BE2C (cell line): Measurements from ENCODE around the gene TMEM11.

Source experiments
- DNase-seq: peaks from one replicate; pipeline ENCODE4 v3.0.0-alpha.2; 2020
- H3K27me3 ChIP-seq: fragments of 250-450 bp; sonication (Bioruptor Pico); 2 replicates; pipeline ENCODE4 v1.5.1; 2020; ENCODE audit warnings: mild to moderate bottlenecking
- H3K36me3 ChIP-seq: fragments of 250-450 bp; sonication (Bioruptor Pico); 2 replicates; pipeline ENCODE4 v1.5.1; 2020; ENCODE audit warnings: mild to moderate bottlenecking
- H3K4me1 ChIP-seq: fragments of 250-450 bp; sonication (Bioruptor Pico); 2 replicates; pipeline ENCODE4 v1.5.1; 2020
- H3K4me3 ChIP-seq: 2 replicates; pipeline ENCODE4 v1.5.1; 2011; ENCODE audit warnings: low read depth, low read length
- H3K9me3 ChIP-seq: fragments of 250-450 bp; sonication (Bioruptor Pico); 2 replicates; pipeline ENCODE4 v1.5.1; 2020
- TF ChIP-seq, protein P1 (sequence below): IDR thresholded peaks from 2 replicates; pipeline ENCODE4 v1.5.1; 2012; ENCODE audit warnings: mild to moderate bottlenecking, low read depth, low read length

Gene TMEM11

DNA sequence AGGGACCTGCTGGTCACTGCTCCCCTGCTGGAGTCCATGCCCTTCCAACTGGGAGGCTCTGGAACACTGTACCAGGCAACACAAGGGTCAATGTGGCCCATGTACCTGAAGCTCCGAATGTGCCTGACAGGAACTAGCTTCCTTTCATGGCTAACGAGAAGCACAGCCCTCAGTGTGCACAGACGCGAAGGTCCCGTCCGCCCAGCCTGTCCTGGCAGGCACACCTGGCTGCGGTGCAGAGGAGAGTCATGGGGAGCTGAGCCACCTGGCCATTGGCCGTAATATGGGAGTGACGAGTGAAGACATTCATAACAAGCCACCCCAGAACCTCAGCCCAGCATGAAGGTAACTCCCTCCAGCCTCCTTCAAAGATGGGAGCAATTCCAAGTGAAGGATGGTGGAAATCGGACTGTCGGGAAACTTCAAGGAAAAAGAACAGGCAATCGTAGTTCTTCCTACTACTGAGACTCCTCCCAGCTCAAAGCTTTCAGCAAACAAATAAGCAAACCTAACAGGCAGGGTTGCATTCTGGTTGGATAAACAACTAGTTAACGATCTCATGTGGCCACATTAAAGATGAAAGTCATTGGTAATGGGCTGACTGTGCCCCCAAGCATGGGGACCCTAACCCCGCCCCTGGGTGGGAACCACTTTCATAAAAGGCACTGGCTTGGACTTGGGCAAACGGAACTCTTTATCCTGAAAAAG lies 13.2 kb downstream of the TMEM11 start:
- Histone ChIP-seq H3K4me3 (no peak overlapping the region), H3K36me3 (peaks cover 6% of the 10 kb centered on the region; the same call in 1 of the 2 replicates), H3K4me1 (peaks cover 6% of the 10 kb centered on the region; the same call in 1 of the 2 replicates), H3K27me3 (no peaks in the 10 kb centered on the region), H3K9me3 (no peaks in the 10 kb centered on the region)
- no peak for DNase-seq
- TF ChIP-seq, protein P1, sequence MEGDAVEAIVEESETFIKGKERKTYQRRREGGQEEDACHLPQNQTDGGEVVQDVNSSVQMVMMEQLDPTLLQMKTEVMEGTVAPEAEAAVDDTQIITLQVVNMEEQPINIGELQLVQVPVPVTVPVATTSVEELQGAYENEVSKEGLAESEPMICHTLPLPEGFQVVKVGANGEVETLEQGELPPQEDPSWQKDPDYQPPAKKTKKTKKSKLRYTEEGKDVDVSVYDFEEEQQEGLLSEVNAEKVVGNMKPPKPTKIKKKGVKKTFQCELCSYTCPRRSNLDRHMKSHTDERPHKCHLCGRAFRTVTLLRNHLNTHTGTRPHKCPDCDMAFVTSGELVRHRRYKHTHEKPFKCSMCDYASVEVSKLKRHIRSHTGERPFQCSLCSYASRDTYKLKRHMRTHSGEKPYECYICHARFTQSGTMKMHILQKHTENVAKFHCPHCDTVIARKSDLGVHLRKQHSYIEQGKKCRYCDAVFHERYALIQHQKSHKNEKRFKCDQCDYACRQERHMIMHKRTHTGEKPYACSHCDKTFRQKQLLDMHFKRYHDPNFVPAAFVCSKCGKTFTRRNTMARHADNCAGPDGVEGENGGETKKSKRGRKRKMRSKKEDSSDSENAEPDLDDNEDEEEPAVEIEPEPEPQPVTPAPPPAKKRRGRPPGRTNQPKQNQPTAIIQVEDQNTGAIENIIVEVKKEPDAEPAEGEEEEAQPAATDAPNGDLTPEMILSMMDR = no peak

DNA sequence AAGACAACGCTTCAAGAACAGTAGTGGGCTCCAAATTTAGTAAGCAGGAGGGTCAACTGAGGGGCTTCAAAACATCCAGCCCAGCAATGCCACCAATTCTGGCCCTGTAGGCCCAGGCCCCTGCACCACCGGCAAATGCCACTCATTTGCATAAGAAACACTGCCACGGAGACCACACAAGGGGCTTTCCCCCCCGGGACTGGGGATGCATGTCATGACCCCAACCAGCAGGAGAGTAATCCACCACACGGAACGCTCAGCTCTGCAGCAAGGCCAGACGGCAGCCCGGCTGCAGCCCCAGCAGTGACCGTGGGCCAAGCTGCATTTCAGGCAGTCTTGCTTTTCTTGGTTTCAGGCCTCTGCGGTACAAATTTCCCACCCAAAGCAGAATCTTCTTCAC lies 14.1 kb downstream of the TMEM11 start:
- DNase-seq = no peak
- no peak overlapping the region for H3K4me3 ChIP-seq
- TF ChIP-seq, protein P1 = no peak
- no peaks in the 10 kb centered on the region for H3K9me3 ChIP-seq
- H3K36me3 ChIP-seq = peaks cover 6% of the 10 kb centered on the region; the same call in 1 of the 2 replicates
- H3K4me1 ChIP-seq = peaks cover 9% of the 10 kb centered on the region
- no peaks in the 10 kb centered on the region for H3K27me3 ChIP-seq

DNA sequence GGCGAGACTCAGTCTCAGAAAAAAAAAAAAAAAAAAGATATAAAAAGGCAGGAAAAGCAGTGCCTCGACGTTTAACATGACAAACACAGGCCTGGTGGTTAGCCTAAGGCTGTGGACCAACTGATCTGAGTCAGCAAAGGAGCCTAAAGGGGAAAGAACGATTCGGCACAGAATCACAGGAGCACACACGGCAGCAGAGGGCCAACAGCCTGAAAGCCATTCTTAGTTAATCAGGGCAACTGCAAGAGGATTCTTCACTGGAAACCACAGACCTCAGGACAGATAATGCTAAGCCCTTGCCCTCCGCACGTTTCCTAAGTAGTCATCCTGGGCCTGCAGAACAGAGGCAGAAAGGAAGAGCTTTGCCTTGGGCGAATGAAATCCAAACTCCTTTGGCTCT lies 14.7 kb downstream of the TMEM11 start:
- Histone ChIP-seq H3K9me3 (no peaks in the 10 kb centered on the region), H3K4me1 (peaks cover 11% of the 10 kb centered on the region), H3K27me3 (no peaks in the 10 kb centered on the region), H3K4me3 (no peak overlapping the region), H3K36me3 (peaks cover 6% of the 10 kb centered on the region; the same call in 1 of the 2 replicates)
- TF ChIP-seq, protein P1 = no peak
- no peak for DNase-seq

DNA sequence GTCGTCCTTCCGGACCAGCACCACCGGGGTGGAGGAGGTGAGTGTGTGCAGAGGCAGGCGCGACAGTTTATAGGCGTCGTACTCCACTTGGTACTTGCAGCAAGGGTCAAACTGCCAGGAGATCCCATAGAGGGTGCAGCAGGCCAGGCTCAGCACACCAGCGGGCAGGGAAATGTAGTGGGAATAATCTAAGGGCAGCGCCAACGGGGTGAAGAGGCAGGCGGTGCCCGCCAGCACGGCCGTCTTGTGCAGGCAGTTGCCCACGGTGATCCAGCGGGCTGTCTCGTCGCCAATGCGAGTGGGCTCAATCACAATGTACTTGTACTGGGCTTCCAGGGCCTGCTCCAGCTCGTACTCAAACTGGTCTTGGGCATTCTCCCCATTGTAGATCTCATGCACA lies 15.6 kb downstream of the TMEM11 start:
- no peaks in the 10 kb centered on the region for H3K9me3 ChIP-seq
- TF ChIP-seq, protein P1 = no peak
- no peak overlapping the region for H3K4me3 ChIP-seq
- H3K4me1 ChIP-seq = peaks cover 19% of the 10 kb centered on the region
- H3K36me3 ChIP-seq = peaks cover 6% of the 10 kb centered on the region; the same call in 1 of the 2 replicates
- DNase-seq = no peak
- no peaks in the 10 kb centered on the region for H3K27me3 ChIP-seq

DNA sequence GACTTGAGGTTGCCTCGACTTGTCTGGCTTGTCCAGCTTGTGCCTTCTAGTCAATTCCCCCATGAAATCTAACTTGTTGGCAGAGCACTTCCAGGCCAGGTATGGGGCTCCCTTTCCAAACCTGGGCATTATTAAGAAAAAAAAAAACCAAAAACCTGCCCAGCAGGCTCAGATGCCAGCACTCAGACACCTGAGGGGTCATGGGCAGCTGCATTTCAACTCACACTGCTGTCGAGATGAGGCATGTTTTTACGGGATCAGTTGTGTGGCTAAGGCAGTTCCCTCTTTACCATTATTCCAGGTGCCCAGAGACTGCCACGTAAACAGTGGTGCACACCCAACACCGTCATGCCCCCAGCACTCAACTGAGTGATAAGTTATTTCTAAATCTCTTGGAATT lies 17.8 kb downstream of the TMEM11 start:
- no peak for DNase-seq
- H3K4me3 ChIP-seq = no peak overlapping the region
- H3K27me3 ChIP-seq = no peaks in the 10 kb centered on the region
- H3K4me1 ChIP-seq = peaks cover 19% of the 10 kb centered on the region
- H3K9me3 ChIP-seq = no peaks in the 10 kb centered on the region
- TF ChIP-seq, protein P1 = no peak
- H3K36me3 ChIP-seq = peaks cover 6% of the 10 kb centered on the region; the same call in 1 of the 2 replicates

DNA sequence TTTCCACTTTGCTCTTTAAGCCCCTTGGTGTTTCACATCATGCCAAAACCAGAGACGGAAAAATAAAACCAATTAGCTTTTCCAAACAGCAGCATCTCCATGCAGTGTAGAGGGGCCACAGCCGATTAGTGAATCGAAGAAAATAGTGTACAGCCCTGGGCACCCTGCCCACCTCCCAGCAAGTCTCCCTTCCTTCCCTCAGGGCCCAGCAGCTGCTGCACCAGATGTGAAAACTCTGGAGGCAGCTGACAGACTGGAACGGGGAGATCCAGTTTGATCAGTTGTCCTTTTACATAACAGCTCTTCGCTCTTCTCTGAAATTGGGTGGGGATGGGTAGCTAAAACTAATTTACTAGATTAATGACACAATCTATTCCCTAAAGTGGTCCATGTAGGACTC lies 19.3 kb downstream of the TMEM11 start:
- peaks cover 14% of the 10 kb centered on the region for H3K4me1 ChIP-seq
- TF ChIP-seq, protein P1 = no peak

More for the DNA sequence above, 19.3 kb downstream of the TMEM11 start:
- H3K36me3 ChIP-seq = peaks cover 6% of the 10 kb centered on the region; the same call in 1 of the 2 replicates
- H3K9me3 ChIP-seq = no peaks in the 10 kb centered on the region
- no peaks in the 10 kb centered on the region for H3K27me3 ChIP-seq
- no peak overlapping the region; the same call in 1 of the 2 replicates for H3K4me3 ChIP-seq
- DNase-seq = peak; percentile 82
